ENCODE results near the gene DPM3.
A peak's percentile ranks its signal among the peaks of the same experiment; 100 is the strongest.

The DPM3 gene

DNA sequence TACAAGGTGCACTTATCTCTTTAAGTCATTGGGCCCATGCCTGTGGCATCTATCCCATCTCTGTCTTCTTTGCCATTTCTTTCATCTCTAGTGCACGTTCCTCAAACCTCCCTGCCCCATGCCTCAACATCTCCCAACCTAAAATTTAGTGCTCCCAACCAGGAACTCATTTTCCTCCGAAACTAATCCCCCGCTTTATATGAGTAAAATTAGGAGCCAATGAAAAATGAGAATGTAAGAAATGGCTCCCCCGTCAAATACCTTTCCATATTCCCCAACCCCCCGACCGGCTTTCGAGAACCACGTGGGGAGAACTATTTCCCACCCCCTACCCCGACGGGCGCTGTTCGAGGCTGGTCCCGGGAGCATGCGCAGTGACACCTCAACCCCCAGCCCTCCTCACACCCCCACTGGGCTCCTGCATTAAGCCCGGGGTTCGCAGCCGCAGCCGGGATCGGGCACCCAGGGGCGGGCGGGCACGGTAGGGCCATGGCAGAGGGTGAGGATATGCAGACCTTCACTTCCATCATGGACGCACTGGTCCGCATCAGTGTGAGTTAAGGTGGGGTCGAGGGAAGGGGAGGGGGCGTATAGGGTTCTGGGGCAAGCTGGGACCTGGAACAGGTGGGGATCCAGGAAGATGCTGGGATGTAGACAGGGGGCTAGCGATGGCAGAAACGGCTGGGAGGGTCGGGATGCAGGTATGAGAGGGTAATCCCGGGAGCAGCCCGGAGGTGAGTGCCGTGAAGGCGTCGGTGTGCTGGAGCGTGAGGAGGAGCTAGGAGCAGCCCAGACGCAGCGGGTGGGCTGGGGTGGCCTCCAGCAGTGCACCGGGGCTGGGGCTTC is 33.4 kb upstream of the DPM3 start, which contains the start of gene TRIM46:
TSS of gene TRIM46 (plus strand) at position 372 of the 846 bp plus-strand sequence. CDS start at position 490, 118 bp downstream.
- H3K27me3 ChIP-seq, result peaks cover 19% of the 10 kb centered on the region
- H3K9me3 ChIP-seq, result no peaks in the 10 kb centered on the region
- peaks cover 32 to 37% of the 10 kb centered on the region in 2 experiments for H3K4me1 ChIP-seq (ENCODE audit: control insufficient read depth in 1 of 2, insufficient read depth in 1 of 2, low read depth in 1 of 2, low read length in 1 of 2)
- no peak for TF ChIP-seq CTCF (IDR thresholded peaks at IDR 0.05)
- peaks cover 11% of the 10 kb centered on the region for H3K36me3 ChIP-seq
- peak within 1 kb of the TSS; percentile 75 for H3K27ac ChIP-seq
- H3K4me3 ChIP-seq (ENCODE audit: low read depth in 1 of 2, low read length in 1 of 2), result peak within 1 kb of the TSS; percentile 85 to 87

- TF ChIP-seq CTCF (IDR thresholded peaks at IDR 0.05), result peak; percentile 96
- Histone ChIP-seq H3K27ac (peak within 1 kb of the TSS; percentile 75), H3K27me3 (peaks cover 19% of the 10 kb centered on the region), H3K4me3 (ENCODE audit: low read depth in 1 of 2, low read length in 1 of 2) (peak within 1 kb of the TSS; percentile 85 to 87), H3K36me3 (peaks cover 12% of the 10 kb centered on the region), H3K9me3 (no peaks in the 10 kb centered on the region), H3K4me1 (ENCODE audit: control insufficient read depth in 1 of 2, insufficient read depth in 1 of 2, low read depth in 1 of 2, low read length in 1 of 2) (peaks cover 33 to 40% of the 10 kb centered on the region in 2 experiments)
These were observed 32.6 kb upstream of the DPM3 start, which contains the start of gene KRTCAP2 for GRCh38 chr1:155172732-155173477. KRTCAP2 (minus strand) TSS chr1:155173304; CDS start chr1:155173224, 80 bp downstream.

DNA sequence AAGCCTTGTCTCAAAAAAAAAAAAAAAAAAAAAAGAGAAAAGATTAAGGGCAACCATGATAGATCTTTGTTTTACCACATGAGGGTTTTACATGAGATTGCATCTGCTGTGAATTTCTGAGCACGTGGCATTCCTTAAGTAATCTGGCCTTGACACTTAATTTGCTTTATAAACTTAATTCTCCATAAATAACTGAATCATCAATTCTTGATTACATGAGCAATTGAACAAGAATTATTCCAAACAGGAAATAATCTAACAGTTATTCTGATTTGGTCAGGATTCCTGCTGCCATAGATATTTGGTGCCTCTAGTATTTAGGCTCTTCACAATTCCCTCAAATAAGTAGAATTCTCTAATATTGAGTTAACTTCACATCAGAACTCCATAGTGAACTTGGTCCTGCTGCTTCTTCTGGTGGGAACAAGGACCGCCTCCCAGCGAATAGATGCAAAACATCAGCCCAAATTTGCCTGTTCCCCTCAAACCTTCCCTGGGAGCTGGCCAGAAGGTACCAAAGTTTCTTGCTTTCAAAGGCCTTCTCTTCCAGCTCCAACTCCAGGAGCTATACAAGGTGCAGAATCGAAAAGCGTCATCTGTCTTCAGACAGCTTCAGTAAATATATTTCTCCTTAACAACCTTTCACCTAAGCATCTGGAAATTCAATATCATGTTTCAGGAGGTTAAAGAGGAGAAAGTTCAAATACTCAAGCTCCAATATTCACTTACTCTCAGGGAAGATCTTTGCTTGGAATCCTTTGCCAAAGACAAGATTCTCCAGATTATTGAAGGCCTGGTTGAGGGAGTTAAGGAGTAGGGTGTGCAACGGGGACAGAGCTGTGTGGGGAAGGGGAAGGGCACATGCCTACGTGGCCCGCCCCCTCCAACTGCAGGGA is 31.8 kb upstream of the DPM3 start:
- peaks cover 12% of the 10 kb centered on the region for H3K36me3 ChIP-seq
- peak overlapping the region; percentile 85 to 87 for H3K4me3 ChIP-seq (ENCODE audit: low read depth in 1 of 2, low read length in 1 of 2)
- H3K27me3 ChIP-seq, result peaks cover 26% of the 10 kb centered on the region
- peaks cover 40 to 48% of the 10 kb centered on the region in 2 experiments for H3K4me1 ChIP-seq (ENCODE audit: control insufficient read depth in 1 of 2, insufficient read depth in 1 of 2, low read depth in 1 of 2, low read length in 1 of 2)
- no peak for TF ChIP-seq CTCF (IDR thresholded peaks at IDR 0.05)
- H3K9me3 ChIP-seq, result no peaks in the 10 kb centered on the region
- peak overlapping the region; percentile 75 for H3K27ac ChIP-seq

DNA sequence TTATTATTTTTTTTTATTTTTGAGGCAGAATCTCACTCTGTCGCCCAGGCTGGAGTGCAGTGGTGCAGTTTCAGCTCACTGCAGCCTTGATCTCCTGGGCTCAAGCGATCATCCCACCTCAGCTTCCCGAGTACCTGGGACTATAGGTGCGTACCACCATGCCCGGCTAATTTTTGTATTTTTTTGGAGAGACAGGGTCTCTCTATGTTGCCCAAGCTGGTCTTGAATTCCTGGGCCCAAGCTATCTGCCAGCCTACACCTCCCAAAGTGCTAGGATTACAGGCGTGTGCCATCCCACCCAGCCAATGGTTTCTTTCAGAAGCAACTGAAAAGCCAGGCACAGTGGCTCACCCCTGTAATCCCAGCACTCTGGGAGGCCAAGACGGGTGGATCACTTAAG is 30.5 kb upstream of the DPM3 start:
- no peak for TF ChIP-seq CTCF (IDR thresholded peaks at IDR 0.05)
- Histone ChIP-seq H3K36me3 (peaks cover 12% of the 10 kb centered on the region), H3K4me1 (ENCODE audit: control insufficient read depth in 1 of 2, insufficient read depth in 1 of 2, low read depth in 1 of 2, low read length in 1 of 2) (peaks cover 36 to 48% of the 10 kb centered on the region in 2 experiments), H3K9me3 (no peaks in the 10 kb centered on the region), H3K27me3 (peaks cover 38% of the 10 kb centered on the region), H3K27ac (no peak overlapping the region), H3K4me3 (ENCODE audit: low read depth in 1 of 2, low read length in 1 of 2) (no peak overlapping the region)

Measured in neutrophil (primary cell).